ENCODE data around the gene INHBA.

INHBA gene

GRCh38 chr7:41730668-41731067, 27.8 kb upstream of the INHBA start:
- TF ChIP-seq ZNF274 (IDR thresholded peaks at IDR 0.05; ENCODE audit: low read depth, low read length), result no peak
- no peak overlapping the region for H3K4me3 ChIP-seq (ENCODE audit: low read length)

- no peak overlapping the region for H3K4me3 ChIP-seq (ENCODE audit: low read length)
- no peak for TF ChIP-seq ZNF274 (IDR thresholded peaks at IDR 0.05; ENCODE audit: low read depth, low read length)
Observed at GRCh38 chr7:41730161-41730560, 27.3 kb upstream of the INHBA start.

- no peak for TF ChIP-seq ZNF274 (IDR thresholded peaks at IDR 0.05; ENCODE audit: low read depth, low read length)
- H3K4me3 ChIP-seq (ENCODE audit: low read length), result no peak overlapping the region
Observed at GRCh38 chr7:41729059-41729458, 26.2 kb upstream of the INHBA start.

- H3K4me3 ChIP-seq (ENCODE audit: low read length), result no peak overlapping the region
- TF ChIP-seq ZNF274 (IDR thresholded peaks at IDR 0.05; ENCODE audit: low read depth, low read length), result no peak
Observed at GRCh38 chr7:41725013-41725412, 22.1 kb upstream of the INHBA start.

GRCh38 chr7:41720886-41721285, 18.0 kb upstream of the INHBA start:
- H3K4me3 ChIP-seq (ENCODE audit: low read length), result no peak overlapping the region
- TF ChIP-seq ZNF274 (IDR thresholded peaks at IDR 0.05; ENCODE audit: low read depth, low read length), result no peak

GRCh38 chr7:41720046-41720445, 17.2 kb upstream of the INHBA start:
- H3K4me3 ChIP-seq (ENCODE audit: low read length), result no peak overlapping the region
- no peak for TF ChIP-seq ZNF274 (IDR thresholded peaks at IDR 0.05; ENCODE audit: low read depth, low read length)

GRCh38 chr7:41716691-41717090, 13.8 kb upstream of the INHBA start:
- TF ChIP-seq ZNF274 (IDR thresholded peaks at IDR 0.05; ENCODE audit: low read depth, low read length), result no peak

GRCh38 chr7:41715000-41715399, 12.1 kb upstream of the INHBA start:
- no peak overlapping the region for H3K4me3 ChIP-seq (ENCODE audit: low read length)
- no peak for TF ChIP-seq ZNF274 (IDR thresholded peaks at IDR 0.05; ENCODE audit: low read depth, low read length)

More at GRCh38 chr7:41716691-41717090, 13.8 kb upstream of the INHBA start:
- H3K4me3 ChIP-seq (ENCODE audit: low read length), result no peak overlapping the region

- no peak for TF ChIP-seq ZNF274 (IDR thresholded peaks at IDR 0.05; ENCODE audit: low read depth, low read length)
- no peak overlapping the region for H3K4me3 ChIP-seq (ENCODE audit: low read length)
Observed at GRCh38 chr7:41711283-41712064, 8.6 kb upstream of the INHBA start.

GRCh38 chr7:41710838-41711237, 7.9 kb upstream of the INHBA start:
- no peak overlapping the region for H3K4me3 ChIP-seq (ENCODE audit: low read length)
- no peak for TF ChIP-seq ZNF274 (IDR thresholded peaks at IDR 0.05; ENCODE audit: low read depth, low read length)

GRCh38 chr7:41709621-41710020, 6.7 kb upstream of the INHBA start:
- no peak for TF ChIP-seq ZNF274 (IDR thresholded peaks at IDR 0.05; ENCODE audit: low read depth, low read length)
- H3K4me3 ChIP-seq (ENCODE audit: low read length), result no peak overlapping the region

GRCh38 chr7:41708581-41709358, 5.9 kb upstream of the INHBA start:
- no peak overlapping the region for H3K4me3 ChIP-seq (ENCODE audit: low read length)
- TF ChIP-seq ZNF274 (IDR thresholded peaks at IDR 0.05; ENCODE audit: low read depth, low read length), result no peak

- H3K4me3 ChIP-seq (ENCODE audit: low read length), result no peak overlapping the region
- TF ChIP-seq ZNF274 (IDR thresholded peaks at IDR 0.05; ENCODE audit: low read depth, low read length), result no peak
Observed at GRCh38 chr7:41706228-41706930, 3.5 kb upstream of the INHBA start.

GRCh38 chr7:41705109-41705901, 2.4 kb upstream of the INHBA start:
- peak overlapping the region; percentile 39; the same call in 1 of the 2 replicates for H3K4me3 ChIP-seq (ENCODE audit: low read length)
- no peak for TF ChIP-seq ZNF274 (IDR thresholded peaks at IDR 0.05; ENCODE audit: low read depth, low read length)

Data from GM08714 (cell line).